Stimulated activated CD4-positive, alpha-beta T cell treated with anti-CD3 and anti-CD28 coated beads, Interleukin-15, amount 100 ng/mL, for 48 hours (primary cell): Measurements from ENCODE around the gene TRAPPC2.
"Not testable (repeated sequence)": the region's sequence is repeated elsewhere in the genome, so short reads cannot be mapped to it uniquely, and the experiment has no call there.

Experiments
- DNase-seq, 2 donors: peaks; one replicate each; pipeline ENCODE4 v3.0.0-alpha.2; 2020; ENCODE audit warnings: low read depth in 2 of 2

TRAPPC2 gene

DNA sequence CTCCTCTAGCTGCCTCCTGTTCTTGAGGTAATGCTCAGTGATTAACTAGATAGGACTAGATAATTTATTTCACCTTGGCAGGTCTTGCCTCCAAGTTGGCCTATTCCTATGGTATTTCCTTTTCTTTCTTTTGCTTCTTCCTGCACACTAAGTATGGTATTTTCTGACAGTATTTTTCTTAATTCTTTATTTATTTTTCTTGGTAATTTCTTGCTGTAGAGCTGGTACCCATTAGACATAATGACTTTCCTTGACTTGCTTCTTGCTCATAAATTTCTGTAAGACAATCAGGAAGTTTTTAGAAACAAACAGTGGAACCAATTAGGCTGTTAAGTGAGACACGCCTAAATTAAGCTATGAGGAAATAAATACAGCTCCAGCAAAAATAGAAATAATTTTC, 36.0 kb downstream of the TRAPPC2 start:
- no peak for DNase-seq

DNA sequence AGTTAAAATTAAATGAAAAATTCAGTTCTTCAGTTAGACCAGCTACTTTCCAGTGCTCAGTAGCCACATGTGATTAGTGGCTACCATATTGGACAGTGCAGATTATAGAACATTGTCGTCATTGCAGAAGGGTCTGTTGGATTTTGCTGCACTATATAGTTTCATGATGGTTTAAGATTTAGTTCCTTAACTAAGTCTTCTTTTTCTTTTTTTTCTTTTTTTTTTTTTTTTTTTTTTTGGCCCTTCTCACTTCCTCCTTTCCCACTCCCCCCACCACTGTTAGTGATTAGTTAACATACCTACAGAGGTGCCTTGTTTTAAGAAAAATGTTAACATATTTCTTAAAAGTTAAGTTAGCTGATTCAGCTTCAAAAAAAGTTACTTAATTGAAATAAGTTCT, 36.4 kb downstream of the TRAPPC2 start:
- no peak for DNase-seq

DNA sequence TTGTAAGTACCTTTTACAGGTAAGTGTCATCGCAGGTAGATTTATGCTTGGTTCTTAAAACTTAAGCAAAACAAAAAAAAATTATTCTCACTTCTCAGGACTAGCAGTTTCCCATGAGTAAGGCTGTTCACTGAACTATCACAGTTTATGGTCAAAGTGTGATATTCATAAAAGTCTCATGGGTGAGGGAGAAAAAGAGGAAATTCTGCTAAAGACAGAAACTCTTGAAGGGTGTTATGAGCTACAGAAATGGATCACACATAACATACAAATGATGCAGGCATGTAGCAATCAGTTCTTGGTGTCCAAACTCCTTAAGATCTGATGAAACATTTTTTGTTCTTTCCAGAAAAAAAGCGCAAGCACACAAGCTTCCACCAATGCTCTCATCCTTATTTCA, 37.0 kb downstream of the TRAPPC2 start:
- DNase-seq: no peak

DNA sequence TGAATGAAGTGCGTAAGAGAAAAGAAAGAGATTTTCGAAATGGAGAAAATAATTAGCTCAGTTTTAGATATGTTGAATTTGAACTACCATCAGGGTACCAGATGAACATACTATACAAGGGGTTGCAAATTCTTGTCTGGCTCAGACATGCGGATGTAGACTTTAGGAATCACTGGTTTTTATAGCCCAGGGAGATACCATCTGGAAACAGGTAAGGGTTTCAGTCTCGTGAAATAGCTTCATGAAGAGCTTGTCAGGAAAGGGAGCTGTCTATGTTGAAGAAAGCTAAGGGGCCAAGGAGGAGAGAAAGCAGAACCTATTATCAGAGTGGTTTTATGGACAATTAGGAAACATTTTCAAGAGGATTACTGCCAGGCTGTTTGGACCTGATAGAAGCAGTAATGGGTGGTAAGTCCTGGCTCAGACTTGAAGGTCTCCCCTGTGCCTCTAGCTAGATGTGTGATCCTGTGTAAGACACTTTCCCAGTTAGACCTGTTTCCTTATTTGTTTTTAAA, 38.8 kb downstream of the TRAPPC2 start:
- no peak for DNase-seq

DNA sequence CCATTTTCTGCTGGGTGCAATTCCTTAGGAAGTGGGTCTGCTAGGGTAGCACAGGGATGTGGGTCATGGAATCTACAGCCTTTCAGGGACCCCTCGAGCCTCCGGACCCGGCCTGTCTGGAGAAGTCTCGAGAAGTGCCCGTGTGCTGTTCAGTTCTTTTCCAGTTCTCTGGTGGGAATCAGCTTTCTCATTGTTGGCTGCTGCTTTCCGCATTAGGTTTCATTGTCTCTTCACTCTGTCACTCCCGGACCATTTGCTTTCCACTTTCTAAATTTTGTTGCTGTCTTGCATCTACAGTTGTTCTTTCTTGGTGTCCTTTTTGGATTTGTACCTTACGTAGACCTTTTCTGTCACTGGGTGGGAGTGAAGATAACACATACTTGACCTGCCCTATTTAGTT, 39.4 kb downstream of the TRAPPC2 start:
- DNase-seq: no peak

DNA sequence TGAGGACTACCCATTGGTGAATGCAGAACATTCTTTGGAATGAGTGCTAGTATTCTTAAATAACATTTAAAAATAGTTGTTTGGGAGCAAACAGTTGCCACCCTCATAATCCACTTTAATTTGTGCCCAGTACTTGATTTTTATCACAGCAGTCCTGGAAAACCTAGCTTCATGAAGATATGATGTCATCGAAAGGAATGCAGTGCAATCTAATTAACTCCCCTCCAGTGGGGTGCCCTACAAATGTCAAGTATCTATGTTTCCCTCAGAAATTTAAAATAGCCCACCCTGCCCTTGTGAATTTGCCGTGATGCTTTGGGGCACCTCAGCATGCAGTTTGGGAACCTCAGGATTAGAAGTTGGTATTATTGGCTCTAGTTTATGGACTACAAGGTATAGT, 40.1 kb downstream of the TRAPPC2 start:
- no peak for DNase-seq

DNA sequence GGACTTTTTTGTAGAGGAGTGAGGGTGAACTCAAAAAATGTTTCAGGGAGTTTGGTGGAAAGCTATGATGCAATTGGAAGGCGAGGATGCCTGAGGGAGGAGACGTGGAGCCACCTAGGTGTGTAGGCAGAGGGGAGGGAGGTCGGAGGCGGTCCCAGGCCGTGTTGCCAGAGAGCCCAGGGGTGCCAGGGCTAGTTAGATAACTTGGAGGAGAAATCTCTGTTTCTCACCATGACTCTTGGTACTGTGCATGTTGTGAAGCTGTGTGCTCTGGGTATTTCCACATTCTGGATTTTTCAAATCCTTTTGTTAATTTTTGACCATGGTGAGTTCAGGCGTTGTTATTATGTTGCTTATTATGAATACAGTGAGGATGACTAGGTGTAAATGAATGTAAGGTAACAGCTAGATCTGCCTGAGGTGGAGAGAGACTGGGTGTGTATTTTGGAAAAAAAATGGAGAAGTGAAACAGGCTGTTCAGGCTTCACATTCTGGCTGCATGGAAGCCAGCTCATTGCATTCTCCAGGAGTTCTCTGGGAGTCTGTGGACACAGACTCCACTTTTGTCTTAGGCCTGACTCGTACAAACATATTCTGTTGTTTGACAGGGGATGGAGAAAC, 41.0 kb downstream of the TRAPPC2 start:
- DNase-seq: no peak

DNA sequence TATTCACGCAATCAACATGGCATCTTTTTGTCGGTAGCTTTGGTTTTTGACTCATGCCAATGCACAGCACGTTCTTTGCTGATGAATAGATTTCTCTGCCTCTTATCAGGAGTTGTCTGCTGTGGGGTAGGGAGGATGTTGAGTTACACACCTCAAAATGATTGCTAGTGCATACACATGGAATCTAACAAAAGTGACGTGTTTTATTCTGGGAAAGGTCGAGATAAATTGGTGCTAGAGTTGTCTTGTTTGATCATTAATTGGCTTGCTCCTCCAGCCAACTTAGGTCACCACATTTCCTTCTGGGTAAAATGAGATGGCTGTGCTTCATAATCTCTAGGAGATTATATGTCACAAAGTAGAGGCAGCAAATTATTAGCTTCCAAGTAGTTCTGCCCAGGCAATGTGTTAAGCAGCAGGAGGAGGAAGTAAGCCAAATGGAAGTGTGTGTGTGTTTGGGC, 41.6 kb downstream of the TRAPPC2 start:
- no peak for DNase-seq

DNA sequence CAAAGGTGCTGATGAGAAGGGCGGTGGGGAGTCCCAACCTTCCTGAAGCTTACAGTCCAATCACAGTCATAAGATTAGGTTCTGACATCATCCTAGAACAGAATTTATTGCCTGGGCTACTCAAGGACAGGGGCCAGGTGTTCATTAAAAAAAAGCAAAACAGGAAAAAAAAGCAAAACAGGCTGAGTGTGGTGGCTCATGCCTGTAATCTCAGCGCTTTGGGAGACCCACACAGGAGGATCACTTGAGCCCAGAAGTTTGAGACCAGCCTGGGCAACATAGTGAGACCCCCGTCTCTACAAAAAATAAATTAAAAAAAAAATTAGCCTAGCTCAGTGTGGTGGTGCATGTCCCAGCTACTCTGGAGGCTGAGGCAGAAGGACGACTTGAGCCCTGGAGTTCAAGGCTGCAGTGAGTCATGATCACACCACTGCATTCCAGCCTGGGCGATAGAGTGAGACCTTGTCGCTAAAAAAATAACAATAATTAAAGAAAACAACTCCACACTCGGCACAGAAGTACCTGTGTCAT, 42.5 kb downstream of the TRAPPC2 start:
- no peak for DNase-seq

DNA sequence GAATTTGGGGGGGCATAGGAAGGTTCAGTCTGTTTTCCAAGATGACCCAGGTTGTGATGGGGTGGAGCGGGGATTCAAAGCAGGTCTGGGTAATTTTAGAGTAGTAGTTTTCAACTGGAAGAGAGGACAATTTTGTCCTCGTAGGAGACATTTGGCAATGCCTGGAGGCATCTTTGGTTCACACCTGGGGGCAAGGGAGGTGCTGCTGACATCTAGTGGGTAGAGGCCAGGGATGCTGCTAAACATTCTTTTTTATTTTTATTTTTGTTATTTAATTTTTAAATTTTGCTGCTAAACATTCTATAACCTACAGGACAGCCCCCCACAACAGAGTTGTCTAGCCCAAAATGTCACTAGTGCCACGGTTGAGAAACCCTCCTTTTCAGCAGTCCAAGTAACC, 43.6 kb downstream of the TRAPPC2 start:
- no peak for DNase-seq

DNA sequence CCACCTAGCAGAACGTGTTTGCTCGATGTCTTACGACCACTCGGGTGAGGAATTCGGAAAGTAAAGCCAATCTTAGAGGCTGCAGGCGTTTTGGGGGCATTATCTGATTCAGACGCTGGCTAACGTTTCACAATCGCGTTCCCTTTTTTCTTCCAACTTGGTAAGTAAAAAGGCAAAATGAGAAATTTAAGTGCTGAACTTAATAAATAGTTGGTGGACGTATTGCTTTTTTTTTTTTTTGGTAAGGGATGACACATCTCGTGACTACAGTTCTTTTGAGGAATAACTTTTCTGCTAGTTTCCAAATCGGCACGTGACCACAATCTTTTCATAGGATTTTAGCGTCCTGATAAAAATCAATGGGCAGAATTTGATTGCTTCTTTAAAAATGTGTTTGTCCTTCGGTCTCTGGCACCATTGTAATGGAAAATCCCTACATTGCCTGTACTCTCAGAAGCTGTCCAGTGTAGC, 44.6 kb downstream of the TRAPPC2 start:
- DNase-seq: no peak

DNA sequence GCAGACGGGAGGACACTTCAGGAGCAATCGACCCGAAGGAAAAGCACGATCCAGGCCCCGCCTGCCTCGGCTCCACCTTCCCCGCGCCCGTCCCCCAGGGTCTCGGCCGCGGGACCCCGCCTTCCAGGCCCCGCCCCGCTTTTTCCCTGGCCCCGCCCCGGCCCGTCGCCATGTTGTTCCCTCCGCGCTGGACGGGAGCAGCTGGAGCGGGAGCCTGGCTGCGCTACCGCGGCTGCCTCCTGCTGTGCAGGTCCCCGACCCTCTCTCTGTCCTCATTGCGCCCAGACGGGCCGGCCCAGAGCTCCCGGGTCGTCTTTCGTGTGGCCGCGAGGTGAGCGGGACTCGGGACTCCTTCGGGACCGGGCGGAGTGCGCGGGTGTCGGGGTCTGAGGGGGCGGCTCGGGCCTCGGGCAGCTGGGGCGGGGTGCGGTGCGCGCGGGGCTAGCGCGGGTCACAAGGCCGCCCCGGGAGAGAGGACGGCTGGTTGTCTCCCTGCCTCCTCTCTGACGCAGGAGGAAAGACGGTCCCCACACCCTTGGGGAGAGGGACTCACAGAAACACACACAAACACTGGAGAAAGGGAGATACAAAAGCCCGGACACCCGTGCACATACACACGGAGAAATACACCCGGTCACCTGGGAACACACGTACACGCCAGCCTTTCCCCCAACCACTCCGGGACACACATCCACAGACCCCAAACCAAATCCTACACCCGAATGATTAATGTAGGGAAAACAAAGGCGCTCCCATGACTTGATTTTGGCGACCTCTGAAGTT, 45.3 kb downstream of the TRAPPC2 start, which contains the start of gene RAB9A:
Gene RAB9A, plus strand, starts transcription at position 171 of the 783 bp plus-strand sequence. CDS start 19,619 bp downstream, outside the sequence.
- DNase-seq: peak; percentile 62 to 79

DNA sequence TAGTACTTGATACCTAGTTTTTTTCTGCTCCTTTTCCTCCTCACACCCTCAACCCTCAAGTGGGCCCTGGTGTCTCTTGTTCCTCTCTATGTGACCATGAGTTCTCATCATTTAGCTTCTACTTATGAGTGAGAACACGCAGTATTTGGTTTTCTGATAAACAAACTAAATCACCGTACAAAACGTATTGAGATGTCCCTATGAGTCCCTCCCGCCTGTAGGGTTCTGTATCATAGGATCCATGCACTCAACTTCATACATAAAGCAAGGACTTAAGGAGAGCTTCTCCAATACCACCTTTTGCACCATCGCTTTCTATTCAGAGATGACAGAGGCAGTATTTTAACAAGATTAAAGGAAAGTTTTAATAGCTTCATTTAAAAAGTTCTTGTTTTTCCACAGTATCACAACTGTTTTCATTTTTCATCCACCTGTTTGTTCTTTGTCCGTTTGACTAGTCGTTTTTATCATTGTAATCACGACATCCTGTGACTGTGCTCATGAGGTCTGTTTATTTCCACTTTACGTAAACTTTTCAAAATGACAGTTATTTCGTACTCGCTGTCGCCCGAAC, 45.9 kb downstream of the TRAPPC2 start:
- no peak for DNase-seq

DNA sequence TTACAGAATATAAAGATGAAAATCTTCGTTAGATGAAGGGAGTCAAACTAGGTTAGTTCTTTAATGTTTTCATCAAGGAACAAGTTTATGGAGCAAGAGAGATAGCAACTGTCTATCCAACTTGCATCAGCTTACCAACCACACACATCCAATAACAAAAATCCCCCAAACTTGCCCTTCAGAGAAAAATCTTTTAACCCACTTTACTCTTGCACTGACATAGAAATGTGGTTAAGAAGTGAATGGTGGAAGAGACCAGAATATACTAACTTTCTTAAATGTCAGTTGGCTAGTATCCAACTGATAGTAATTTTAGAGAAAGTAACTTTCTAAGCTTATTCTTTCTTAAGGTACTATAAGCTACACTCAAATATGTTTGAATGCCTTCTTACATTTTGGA, 47.2 kb downstream of the TRAPPC2 start:
- no peak for DNase-seq

DNA sequence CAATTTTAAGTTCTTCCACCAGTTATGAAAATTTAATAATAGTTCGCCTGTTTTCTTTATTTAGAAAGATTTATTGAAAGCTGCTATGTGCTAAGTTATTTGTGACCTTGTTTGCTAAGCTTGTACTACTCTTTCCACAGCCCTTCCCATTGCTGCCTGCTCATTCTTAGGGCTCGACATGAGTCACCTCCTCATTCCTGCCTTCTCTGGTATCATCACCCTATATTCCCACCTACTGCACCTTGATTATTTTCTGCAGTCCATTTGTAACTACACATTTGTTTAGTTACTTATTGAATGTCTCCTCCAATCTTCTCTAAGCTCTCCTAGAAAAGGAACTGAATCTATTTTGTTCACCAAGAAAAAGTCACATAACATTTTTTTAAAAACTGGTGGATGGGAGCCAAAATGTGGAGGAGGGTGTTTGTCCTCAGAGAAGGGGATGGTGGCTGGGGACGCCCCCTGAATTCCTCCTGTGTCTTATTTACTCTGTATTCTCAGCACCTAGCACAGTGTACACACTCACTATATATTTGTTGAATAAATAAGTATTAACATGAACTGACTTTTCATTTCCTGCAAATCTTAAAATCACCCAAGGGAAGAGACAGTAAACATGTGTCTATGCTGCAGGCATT, 49.2 kb downstream of the TRAPPC2 start:
- DNase-seq: no peak

DNA sequence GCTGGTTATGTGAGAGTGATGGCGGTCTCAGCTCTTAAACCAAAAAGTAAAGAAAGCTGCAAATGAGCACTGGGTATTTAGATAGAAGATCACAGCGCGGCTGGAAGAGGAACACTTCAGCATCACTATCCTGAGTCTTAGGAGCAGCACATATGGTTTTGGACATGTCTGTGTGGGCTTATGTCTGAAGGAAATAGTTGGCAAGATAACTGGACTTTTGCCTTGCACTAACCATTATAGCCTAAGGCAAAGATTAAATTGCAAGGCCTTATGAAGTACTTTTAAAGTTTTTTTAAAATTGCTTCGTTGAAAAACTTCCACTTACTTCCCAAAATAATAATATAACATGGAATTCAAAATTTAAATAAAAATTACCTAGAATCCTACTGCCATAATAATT, 50.1 kb downstream of the TRAPPC2 start:
- DNase-seq: no peak

DNA sequence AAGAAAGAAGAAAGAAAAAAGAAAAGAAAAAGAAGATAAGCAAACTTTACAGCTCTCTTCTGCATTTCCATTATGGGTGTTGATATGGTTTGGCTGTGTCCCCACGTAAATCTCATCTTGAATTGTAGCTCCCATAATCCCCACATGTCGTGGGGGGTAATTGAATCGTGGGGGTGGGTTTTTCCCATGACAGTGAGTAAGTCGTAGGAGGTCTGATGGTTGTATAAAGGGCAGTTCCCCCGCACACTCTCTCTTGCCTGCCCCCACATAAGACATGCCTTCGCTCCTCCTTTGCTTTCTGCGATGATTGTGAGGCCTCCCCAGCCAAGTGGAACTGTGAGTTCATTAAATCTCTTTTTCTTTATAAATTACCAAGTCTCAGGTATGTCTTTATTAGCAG, 52.8 kb downstream of the TRAPPC2 start:
- no peak for DNase-seq

DNA sequence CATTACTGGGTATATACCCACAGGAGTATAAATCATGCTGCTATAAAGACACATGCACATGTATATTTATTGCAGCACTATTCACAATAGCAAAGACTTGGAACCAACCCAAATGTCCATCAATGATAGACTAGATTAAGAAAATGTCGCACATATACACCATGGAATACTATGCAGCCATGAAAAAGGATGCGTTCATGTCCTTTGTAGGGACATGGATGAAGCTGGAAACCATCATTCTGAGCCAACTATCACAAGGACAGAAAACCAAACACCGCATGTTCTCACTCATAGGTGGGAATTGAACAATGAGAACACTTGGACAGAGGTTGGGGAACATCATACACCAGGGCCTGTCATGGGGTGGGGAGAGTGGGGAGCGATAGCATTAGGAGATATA, 54.7 kb downstream of the TRAPPC2 start:
- not testable (repeated sequence) for DNase-seq

DNA sequence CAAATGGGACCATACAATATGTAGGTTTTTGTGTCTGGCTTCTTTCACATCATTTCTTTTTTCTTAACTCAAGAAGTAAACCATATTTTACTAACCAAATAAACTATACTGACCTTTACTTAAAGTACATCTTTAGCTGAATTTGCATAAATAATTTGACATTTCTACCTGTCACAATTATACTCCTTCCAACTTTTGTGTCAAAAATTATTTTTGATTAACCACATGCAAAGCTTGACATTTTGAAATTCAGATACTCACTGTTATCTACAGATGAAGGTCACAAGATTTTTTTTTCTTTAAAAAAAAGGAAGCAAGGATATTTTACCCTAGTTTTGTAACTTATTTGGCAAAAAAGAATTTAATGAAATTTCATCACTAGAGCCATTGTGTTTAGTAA, 57.5 kb downstream of the TRAPPC2 start:
- DNase-seq: no peak

DNA sequence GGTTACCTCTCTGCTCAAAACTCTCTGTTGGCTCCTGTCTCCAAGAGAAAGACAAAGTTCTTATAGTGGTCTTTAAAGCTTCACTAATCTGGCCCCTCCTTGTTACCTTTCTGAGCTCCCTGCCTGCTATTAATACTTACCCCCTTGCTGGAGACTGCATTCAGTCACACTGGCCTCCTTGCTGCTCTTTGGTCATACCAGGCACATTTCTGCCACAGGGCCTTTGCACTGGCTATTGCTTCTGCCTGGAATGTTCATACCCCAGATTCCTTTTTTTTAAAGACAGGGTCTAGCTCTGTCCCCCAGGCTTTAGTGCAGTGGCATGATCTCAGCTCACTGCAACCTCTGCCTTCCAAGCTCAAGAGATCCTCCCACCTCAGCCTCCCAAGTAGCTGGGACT, 61.4 kb downstream of the TRAPPC2 start:
- DNase-seq: no peak

DNA sequence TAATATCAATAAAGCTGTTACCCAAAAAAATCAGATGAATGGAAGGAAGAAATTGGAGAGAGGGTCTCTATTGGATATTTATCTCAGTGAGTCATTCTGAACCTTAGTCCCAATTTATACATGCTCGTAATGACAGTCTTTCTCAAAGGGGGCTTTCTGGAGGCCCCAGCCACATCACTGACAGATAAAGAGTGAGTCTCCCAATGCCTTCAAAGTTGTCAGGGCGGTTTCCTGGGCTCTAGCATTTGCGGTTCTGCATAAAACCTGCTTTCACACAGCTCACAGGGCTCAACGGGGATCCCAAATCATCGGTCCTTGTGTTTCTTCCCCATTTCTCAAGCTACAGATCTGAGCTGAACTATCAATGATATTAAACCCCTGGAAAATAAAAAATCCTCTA, 64.2 kb downstream of the TRAPPC2 start:
- no peak for DNase-seq

DNA sequence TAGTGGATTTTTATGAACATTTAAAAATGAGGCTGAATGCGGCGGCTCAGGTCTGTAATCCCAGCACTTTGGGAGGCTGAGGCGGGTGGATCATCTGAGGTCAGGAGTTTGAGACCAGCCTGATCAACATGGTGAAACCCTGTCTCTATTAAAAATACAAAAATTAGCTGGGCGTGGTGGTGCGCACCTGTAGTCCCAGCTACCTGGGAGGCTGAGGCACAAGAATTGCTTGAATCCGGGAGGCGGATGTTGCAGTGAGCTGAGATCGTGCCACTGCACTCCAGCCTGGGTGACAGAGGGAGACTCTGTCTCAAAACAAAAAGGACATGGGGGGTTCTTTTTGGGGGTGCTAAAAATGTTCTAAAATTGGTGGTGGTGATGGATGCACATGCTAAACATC, 64.7 kb downstream of the TRAPPC2 start:
- not testable (repeated sequence) for DNase-seq
